Upper lobe of left lung (tissue), 6 donors: ENCODE measurements around the gene EDEM2. TPM values are rescaled to one million over a fixed set of nuclear protein-coding genes. Genes with fewer than 3 reads are reported as not detected.

Experiments used
- ATAC-seq, 2 donors: fragments of 200-7000 bp; cut with Tn5 transposase; one replicate each; pipeline ENCODE4 v1.9.1; 2022; ENCODE audit warnings: mild to moderate bottlenecking in 2 of 2, moderate library complexity in 2 of 2; ENCODE audit not compliant: low FRiP score in 2 of 2
- DNase-seq, 2 donors: peaks; one replicate each; pipeline ENCODE4 v3.0.0-alpha.2; 2019 to 2020
- H3K27ac ChIP-seq, 4 donors: fragments of 200-600 bp; sonication (generic); one replicate each; pipeline ENCODE4 v1.5.1; 2016 to 2019
- H3K27me3 ChIP-seq, 4 donors: fragments of 200-600 bp; sonication (generic); one replicate each; pipeline ENCODE4 v1.5.1; 2017 to 2019
- H3K36me3 ChIP-seq, 4 donors: fragments of 200-600 bp; sonication (generic); one replicate each; pipeline ENCODE4 v1.5.1; 2016 to 2019
- H3K4me1 ChIP-seq, 4 donors: fragments of 200-600 bp; sonication (generic); one replicate each; pipeline ENCODE4 v1.5.1; 2018 to 2019
- H3K4me3 ChIP-seq, 4 donors: fragments of 200-600 bp; sonication (generic); one replicate each; pipeline ENCODE4 v1.5.1; 2017 to 2019; ENCODE audit warnings: mild to moderate bottlenecking in 2 of 4, moderate library complexity in 1 of 4
- H3K9me3 ChIP-seq, 4 donors: fragments of 200-600 bp; sonication (generic); one replicate each; pipeline ENCODE4 v1.5.1; 2018 to 2019
- CTCF ChIP-seq, 6 experiments: fragments of 450-650 bp in 4 of 6; fragments of 200-600 bp in 2 of 6; sonication (generic) in 2 of 6; IDR thresholded peaks; one replicate each; pipeline ENCODE4 v1.5.1; 2016 to 2019; ENCODE audit warnings: antibody characterized with exemption in 6 of 6
- EP300 ChIP-seq, 4 donors: sonication (generic); formaldehyde crosslinking; IDR thresholded peaks; one replicate each; pipeline ENCODE4 v1.5.1; 2017; ENCODE audit warnings: antibody characterized with exemption in 4 of 4, control low read depth in 2 of 4
- POLR2A ChIP-seq, 4 donors: fragments of 450-650 bp; IDR thresholded peaks; one replicate each; pipeline ENCODE4 v1.5.1; 2016 to 2017; ENCODE audit warnings: antibody characterized with exemption in 4 of 4, mild to moderate bottlenecking in 2 of 4
- POLR2AphosphoS5 ChIP-seq, 2 donors: sonication (generic); formaldehyde crosslinking; IDR thresholded peaks; one replicate each; pipeline ENCODE4 v1.5.1; 2017; ENCODE audit warnings: antibody characterized with exemption in 2 of 2
- WGBS, 2 donors: methylation state at CpG; one replicate each; pipeline ENCODE4 v1.1.5; 2017 to 2018; 5-methylcytosine and 5-hydroxymethylcytosine counted together
- total RNA-seq, 6 donors: library from RNA; depleted of rRNA in 4 of 6; stranded (reverse); fragments of >200 nt in 4 of 6; gene quantifications; one replicate each; pipeline versions ENCODE4 v1.1.0 to v1.2.1, GENCODE V29; 2016 to 2021
- donor health status: DM: no; HTN: no; CAD: no; lungs with moderate emphysema.
- donor health status: DM: no; HTN: yes; CAD: no; lungs with severe emphysema.

EDEM2 gene
- total RNA-seq, 6 donors from 2014 or later: 22.0 to 46.2 (median 35.6) TPM

DNA sequence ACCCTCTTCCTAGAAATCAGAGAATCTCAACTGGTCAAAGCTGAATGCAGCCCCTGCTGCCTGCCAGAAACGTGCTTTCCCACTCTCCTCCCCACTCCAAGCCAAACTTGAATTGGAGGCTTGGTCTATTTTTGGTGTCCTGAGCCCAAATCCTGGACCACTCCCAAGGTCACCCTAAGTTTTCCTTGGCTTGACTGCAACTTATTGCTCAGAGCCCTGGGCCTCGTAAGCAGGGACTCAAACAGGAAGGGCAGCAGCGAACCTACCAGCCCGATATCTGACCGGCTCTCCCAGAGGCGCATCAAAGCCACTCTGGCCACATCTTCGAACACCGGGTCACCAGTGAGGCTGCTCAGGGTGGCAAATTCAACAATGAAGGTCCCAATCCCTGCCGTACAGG is 12.7 kb downstream of the EDEM2 start:
- Histone ChIP-seq H3K4me1 (no peaks in the 10 kb centered on the region), H3K27me3 (no peaks in the 10 kb centered on the region), H3K27ac (peak overlapping the region in 2 of 4 donors; percentile 0 to 40), H3K4me3 (no peak overlapping the region), H3K9me3 (no peaks in the 10 kb centered on the region), H3K36me3 (peaks cover 39 to 96% (median 73%) of the 10 kb centered on the region in 4 donors)
- DNase-seq (no peak), ATAC-seq (no peak)
- 75 to 94% methylated on average over 2 to 9 of the region's 9 CpGs for WGBS, 2 donors
- no peak for TF ChIP-seq POLR2AphosphoS5 (IDR thresholded peaks at IDR 0.05)
- no peak for TF ChIP-seq POLR2A (IDR thresholded peaks at IDR 0.05)
- TF ChIP-seq EP300 (IDR thresholded peaks at IDR 0.05): no peak
- TF ChIP-seq CTCF (IDR thresholded peaks at IDR 0.05): no peak

- no peak overlapping the region for H3K4me3 ChIP-seq
- H3K36me3 ChIP-seq: peaks cover 39 to 98% (median 73%) of the 10 kb centered on the region in 4 donors
- 97 to 98% methylated on average over 5 of the region's 5 CpGs for WGBS, 2 donors
- no peak for ATAC-seq
- TF ChIP-seq EP300 (IDR thresholded peaks at IDR 0.05) (no peak), POLR2A (IDR thresholded peaks at IDR 0.05) (no peak), POLR2AphosphoS5 (IDR thresholded peaks at IDR 0.05) (no peak), CTCF (IDR thresholded peaks at IDR 0.05) (no peak)
- H3K27me3 ChIP-seq: no peaks in the 10 kb centered on the region
- no peak for DNase-seq
- H3K9me3 ChIP-seq: no peaks in the 10 kb centered on the region
- H3K27ac ChIP-seq: no peak overlapping the region
- no peaks in the 10 kb centered on the region for H3K4me1 ChIP-seq
These were observed 13.4 kb downstream of the EDEM2 start for GRCh38 chr20:35133735-35134134.

- WGBS, 2 donors: 93 to 97% methylated on average over 5 of the region's 5 CpGs
- peaks cover 38 to 98% (median 71%) of the 10 kb centered on the region in 4 donors for H3K36me3 ChIP-seq
- DNase-seq (no peak), ATAC-seq (no peak)
- no peaks in the 10 kb centered on the region for H3K27me3 ChIP-seq
- no peaks in the 10 kb centered on the region for H3K4me1 ChIP-seq
- no peak overlapping the region for H3K27ac ChIP-seq
- H3K4me3 ChIP-seq: no peak overlapping the region
- TF ChIP-seq POLR2A (IDR thresholded peaks at IDR 0.05) (no peak), CTCF (IDR thresholded peaks at IDR 0.05) (no peak), POLR2AphosphoS5 (IDR thresholded peaks at IDR 0.05) (no peak), EP300 (IDR thresholded peaks at IDR 0.05) (no peak)
- no peaks in the 10 kb centered on the region for H3K9me3 ChIP-seq
These were observed 14.1 kb downstream of the EDEM2 start for GRCh38 chr20:35133031-35133430.

DNA sequence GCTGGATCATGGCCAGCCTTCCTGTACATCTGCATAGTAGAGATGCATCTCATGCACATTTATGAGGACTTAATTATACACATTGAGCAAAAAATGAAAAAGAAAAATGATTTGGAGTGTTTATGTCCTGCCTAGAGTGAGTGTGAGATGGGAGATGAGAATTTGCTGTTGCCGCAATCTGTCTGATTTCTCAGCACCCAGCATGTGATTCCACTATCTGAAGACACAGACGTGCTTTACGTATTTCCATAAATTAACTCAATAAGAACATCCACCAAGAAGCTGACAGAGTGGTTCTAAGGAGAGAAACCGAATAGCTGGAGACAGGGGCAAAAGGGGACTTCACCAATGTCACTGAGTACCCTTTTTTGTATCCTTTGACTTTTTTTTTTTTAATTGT is 15.2 kb downstream of the EDEM2 start:
- H3K27ac ChIP-seq: no peak overlapping the region
- 86 to 87% methylated on average over 4 of the region's 4 CpGs for WGBS, 2 donors
- H3K4me3 ChIP-seq: no peak overlapping the region
- DNase-seq (no peak), ATAC-seq (no peak)
- H3K27me3 ChIP-seq: no peaks in the 10 kb centered on the region
- H3K36me3 ChIP-seq: peaks cover 39 to 98% (median 67%) of the 10 kb centered on the region in 4 donors
- no peak for TF ChIP-seq EP300 (IDR thresholded peaks at IDR 0.05)
- no peak for TF ChIP-seq POLR2A (IDR thresholded peaks at IDR 0.05)
- no peak for TF ChIP-seq CTCF (IDR thresholded peaks at IDR 0.05)
- no peak for TF ChIP-seq POLR2AphosphoS5 (IDR thresholded peaks at IDR 0.05)
- H3K4me1 ChIP-seq: no peaks in the 10 kb centered on the region
- H3K9me3 ChIP-seq: no peaks in the 10 kb centered on the region

GRCh38 chr20:35129647-35130069 is 17.5 kb downstream of the EDEM2 start:
- Histone ChIP-seq H3K27ac (no peak overlapping the region), H3K27me3 (no peaks in the 10 kb centered on the region), H3K36me3 (peaks cover 41 to 98% (median 65%) of the 10 kb centered on the region in 4 donors), H3K9me3 (no peaks in the 10 kb centered on the region), H3K4me1 (no peaks in the 10 kb centered on the region), H3K4me3 (no peak overlapping the region)
- ATAC-seq (no peak), DNase-seq (no peak)
- TF ChIP-seq EP300 (IDR thresholded peaks at IDR 0.05) (no peak), POLR2A (IDR thresholded peaks at IDR 0.05) (no peak), CTCF (IDR thresholded peaks at IDR 0.05) (no peak), POLR2AphosphoS5 (IDR thresholded peaks at IDR 0.05) (no peak)
- 75 to 78% methylated on average over 2 of the region's 2 CpGs for WGBS, 2 donors
